OCI-LY7 (cell line): Measurements from ENCODE around the gene MBLAC1. TPM values are rescaled to one million over a fixed set of nuclear protein-coding genes. Genes with fewer than 3 reads are reported as not detected.

Experiments
- BruUV-seq: library from RNA; stranded (reverse); fragments of 400-500 nt; replicated peaks from 2 replicates; lab custom pipeline; 2021; lab: Mats Ljungman, UMichigan
- CTCF ChIA-PET: fragments of 300-600 bp; sonication (Branson Sonifier 250); formaldehyde crosslinking; loops from one replicate; lab custom pipeline; 2022; ENCODE audit warnings: antibody characterized with exemption; ENCODE audit not compliant: unreplicated experiment; lab: Charles Lee
- POLR2A ChIA-PET: fragments of 300-600 bp; sonication (Branson Sonifier 250); formaldehyde crosslinking; loops from one replicate; lab custom pipeline; 2022; ENCODE audit warnings: antibody characterized with exemption; lab: Charles Lee
- DNase-seq: peaks from one replicate; pipeline ENCODE4 v3.0.0-alpha.2; 2015; ENCODE audit warnings: low spot score
- H2AFZ ChIP-seq: fragments of 200-600 bp; sonication (generic), shearing (Covaris generic); 2 replicates; pipeline ENCODE4 v1.6.1; 2014; ENCODE audit warnings: mild to moderate bottlenecking, antibody characterized with exemption, low read length, moderate library complexity
- H3K27ac ChIP-seq: fragments of 200-600 bp; sonication (generic); 2 replicates; pipeline ENCODE4 v1.5.1; 2014; ENCODE audit warnings: mixed run types, low read depth, mild to moderate bottlenecking, moderate library complexity, low read length, inconsistent platforms; ENCODE audit not compliant: poor library complexity, severe bottlenecking
- H3K36me3 ChIP-seq: fragments of 200-600 bp; sonication (generic); 2 replicates; pipeline ENCODE4 v1.6.1; 2014; ENCODE audit warnings: mild to moderate bottlenecking, antibody characterized with exemption, low read length, moderate library complexity, mixed read lengths; ENCODE audit not compliant: insufficient read depth
- H3K4me1 ChIP-seq: fragments of 200-600 bp; sonication (generic); 2 replicates; pipeline ENCODE4 v1.5.1; 2014; ENCODE audit warnings: mild to moderate bottlenecking, low read length; ENCODE audit not compliant: insufficient read depth, poor library complexity, severe bottlenecking
- H3K4me2 ChIP-seq: fragments of 200-600 bp; sonication (generic); 2 replicates; pipeline ENCODE4 v1.6.1; 2014; ENCODE audit warnings: mild to moderate bottlenecking, low read length
- H3K4me3 ChIP-seq: fragments of 200-600 bp; sonication (generic); 2 replicates; pipeline ENCODE4 v1.5.1; 2014; ENCODE audit warnings: mild to moderate bottlenecking, low read depth, low read length; ENCODE audit not compliant: poor library complexity, severe bottlenecking
- H3K79me2 ChIP-seq: fragments of 200-600 bp; sonication (generic); 2 replicates; pipeline ENCODE4 v1.6.1; 2016; ENCODE audit warnings: low read depth, mild to moderate bottlenecking, low read length, moderate library complexity, mixed read lengths; ENCODE audit not compliant: insufficient read depth
- H3K9me2 ChIP-seq: fragments of 200-600 bp; sonication (generic); 2 replicates; pipeline ENCODE4 v1.6.1; 2016; ENCODE audit warnings: mild to moderate bottlenecking, low read length, mixed read lengths; ENCODE audit not compliant: insufficient read depth
- H3K9me3 ChIP-seq: fragments of 200-600 bp; sonication (generic); 2 replicates; pipeline ENCODE4 v1.6.1; 2014; ENCODE audit warnings: mild to moderate bottlenecking, mixed run types, low read length, mixed read lengths
- H4K20me1 ChIP-seq: fragments of 200-600 bp; sonication (generic); 2 replicates; pipeline ENCODE4 v1.6.1; 2014; ENCODE audit warnings: mild to moderate bottlenecking, antibody characterized with exemption, low read length, moderate library complexity, mixed read lengths; ENCODE audit not compliant: insufficient read depth
- CTCF ChIP-seq: fragments of 200-600 bp; sonication (generic); conservative IDR thresholded peaks from 2 replicates; pipeline ENCODE4 v1.5.1; 2014; ENCODE audit warnings: mild to moderate bottlenecking, antibody characterized with exemption, low read length, moderate library complexity, mixed read lengths
- EZH2phosphoT487 ChIP-seq: fragments of 200-600 bp; sonication (generic); IDR thresholded peaks from 2 replicates; pipeline ENCODE4 v1.6.1; 2018; ENCODE audit warnings: low read depth, borderline replicate concordance, mild to moderate bottlenecking, mixed run types, antibody characterized with exemption, low read length, moderate library complexity, mixed read lengths
- intact Hi-C: fragments of 100-400 bp; cut with micrococcal nuclease; formaldehyde crosslinking; loops from one replicate; pipeline ENCODE4 v1.10.0; 2022; ENCODE audit not compliant: unreplicated experiment
- total RNA-seq, 2 experiments: library from RNA; depleted of rRNA in 1 of 2; stranded (reverse); fragments of >200 nt in 1 of 2; shearing (Covaris generic) in 1 of 2; gene quantifications; 2 replicates each; pipeline ENCODE4 v1.2.3, GENCODE V29; 2014 to 2022

MBLAC1 gene
- total RNA-seq, 2 experiments from 2014 or later: 4.5 to 4.8 TPM

- intact Hi-C loops: loop anchor here (1.0 to 10.0 kb wide), 4 partner anchors 32 to 803 kb away; partner anchors contain the start of genes MBLAC1, UFSP1 and ZSCAN21
- DNase-seq: peak; percentile 97
- H4K20me1 ChIP-seq: no peaks in the 10 kb centered on the region
- H3K27ac ChIP-seq: peak within 1 kb of the TSS; percentile 64
- peaks cover 11% of the 10 kb centered on the region; the same call in 1 of the 2 replicates for H3K79me2 ChIP-seq
- H3K4me1 ChIP-seq: peaks cover 22% of the 10 kb centered on the region
- no peaks in the 10 kb centered on the region for H3K9me3 ChIP-seq
- peak within 1 kb of the TSS; percentile 90 for H2AFZ ChIP-seq
- peaks cover 10% of the 10 kb centered on the region; the same call in 1 of the 2 replicates for H3K36me3 ChIP-seq
- peak within 1 kb of the TSS; percentile 73 for H3K4me3 ChIP-seq
- ChIA-PET POLR2A (interaction anchor here (0.6 to 1.2 kb wide), 5 partner anchors 16 to 145 kb away, joined by 3 to 5 read pairs (median 4); partner anchors contain the start of gene ZSCAN21), CTCF (no interaction called here)
- peak within 1 kb of the TSS; percentile 80 for H3K4me2 ChIP-seq
- H3K9me2 ChIP-seq: no peaks in the 10 kb centered on the region
- no peak for TF ChIP-seq EZH2phosphoT487
- peak; percentile 96 for TF ChIP-seq CTCF
- no TSS peak for BruUV-seq
These were observed 45.1 kb upstream of the MBLAC1 start, which contains the start of gene ZNF3 for GRCh38 chr7:100081535-100082102. Gene ZNF3 (minus strand): TSS chr7:100081723. CDS start chr7:100077357, 4,366 bp downstream.

GRCh38 chr7:100082978-100083377 lies 43.8 kb upstream of the MBLAC1 start:
- TF ChIP-seq EZH2phosphoT487: no peak
- TF ChIP-seq CTCF: no peak
- POLR2A ChIA-PET: interaction anchor here (0.6 to 1.2 kb wide), 11 partner anchors 8 to 397 kb away, joined by 3 to 5 read pairs (median 3); partner anchors contain the start of genes MBLAC1, TRIM4 and ZSCAN21
- H3K79me2 ChIP-seq: peaks cover 13% of the 10 kb centered on the region; the same call in 1 of the 2 replicates
- no peaks in the 10 kb centered on the region for H3K9me2 ChIP-seq
- H3K9me3 ChIP-seq: no peaks in the 10 kb centered on the region
- CTCF ChIA-PET: interaction anchor here (0.5 to 1.0 kb wide), 5 partner anchors 19 to 346 kb away, joined by 3 to 5 read pairs (median 4); partner anchors contain the start of gene AP4M1
- H3K27ac ChIP-seq: peak overlapping the region; percentile 64
- H3K4me3 ChIP-seq: peak overlapping the region; percentile 73
- no peaks in the 10 kb centered on the region for H4K20me1 ChIP-seq
- peaks cover 24% of the 10 kb centered on the region for H3K4me1 ChIP-seq
- H2AFZ ChIP-seq: peak overlapping the region; percentile 90
- no TSS peak for BruUV-seq
- H3K4me2 ChIP-seq: peak overlapping the region; percentile 80
- no peak for DNase-seq
- H3K36me3 ChIP-seq: peaks cover 5% of the 10 kb centered on the region; the same call in 1 of the 2 replicates
- intact Hi-C loops: loop anchor here (5.0 to 10.0 kb wide), 2 partner anchors 44 to 802 kb away; partner anchors contain the start of genes MBLAC1 and UFSP1

GRCh38 chr7:100085515-100085914 lies 41.3 kb upstream of the MBLAC1 start:
- Histone ChIP-seq H3K9me3 (no peaks in the 10 kb centered on the region), H3K36me3 (peaks cover 3% of the 10 kb centered on the region; the same call in 1 of the 2 replicates), H3K79me2 (peaks cover 12% of the 10 kb centered on the region; the same call in 1 of the 2 replicates), H3K27ac (no peak overlapping the region), H3K4me3 (no peak overlapping the region), H3K4me1 (peaks cover 40% of the 10 kb centered on the region), H3K9me2 (no peaks in the 10 kb centered on the region), H2AFZ (no peak overlapping the region), H4K20me1 (no peaks in the 10 kb centered on the region), H3K4me2 (no peak overlapping the region)
- ChIA-PET POLR2A (no interaction called here), CTCF (no interaction called here)
- intact Hi-C loops: loop anchor here (10.0 kb wide), 1 partner anchor 799 kb away; the partner anchor contains the start of gene UFSP1
- no peak for TF ChIP-seq CTCF
- no peak for TF ChIP-seq EZH2phosphoT487
- no TSS peak for BruUV-seq
- DNase-seq: no peak
